A673 (cell line): ENCODE results near the gene FGF18. TPM values are rescaled to one million over a fixed set of nuclear protein-coding genes. Genes with fewer than 3 reads are reported as not detected.
"Not testable (repeated sequence)": the region's sequence is repeated elsewhere in the genome, so short reads cannot be mapped to it uniquely, and the experiment has no call there.

Experiments used
- BruUV-seq: library from RNA; stranded (reverse); fragments of 400-500 nt; replicated peaks from 2 replicates; lab custom pipeline; 2021; lab: Mats Ljungman, UMichigan
- CTCF ChIA-PET: fragments of 300-600 bp; sonication (Branson Sonifier 250); formaldehyde crosslinking; loops from one replicate; lab custom pipeline; 2022; ENCODE audit warnings: antibody characterized with exemption; lab: Charles Lee
- POLR2A ChIA-PET: fragments of 300-600 bp; sonication (Branson Sonifier 250); formaldehyde crosslinking; loops from one replicate; lab custom pipeline; 2022; ENCODE audit warnings: antibody characterized with exemption; ENCODE audit not compliant: low non-redundant PET; lab: Charles Lee
- DNase-seq: peaks from one replicate; pipeline ENCODE4 v3.0.0-alpha.2; 2015; ENCODE audit warnings: low spot score
- H3K27ac ChIP-seq: fragments of 200-600 bp; sonication (generic); 2 replicates; pipeline ENCODE4 v1.5.1; 2016; ENCODE audit warnings: mixed run types, low read depth, mild to moderate bottlenecking, mixed read lengths, antibody characterized with exemption, low read length; ENCODE audit not compliant: poor library complexity, severe bottlenecking
- H3K27me3 ChIP-seq: fragments of 200-600 bp; sonication (generic); replicated peaks from 2 replicates; pipeline ENCODE4 v1.6.1; 2017; ENCODE audit warnings: mixed run types, low read depth, mild to moderate bottlenecking, mixed read lengths, antibody characterized with exemption, low read length; ENCODE audit not compliant: insufficient read depth, poor library complexity
- H3K36me3 ChIP-seq: fragments of 200-600 bp; sonication (generic); 2 replicates; pipeline ENCODE4 v1.6.1; 2016; ENCODE audit warnings: mixed run types, mild to moderate bottlenecking, mixed read lengths, antibody characterized with exemption, low read length; ENCODE audit not compliant: insufficient read depth, poor library complexity, severe bottlenecking
- H3K4me1 ChIP-seq: fragments of 200-600 bp; sonication (generic); 2 replicates; pipeline ENCODE4 v1.6.1; 2017; ENCODE audit warnings: mixed run types, mild to moderate bottlenecking, mixed read lengths, antibody characterized with exemption, low read length; ENCODE audit not compliant: insufficient read depth, poor library complexity, severe bottlenecking
- H3K4me3 ChIP-seq: fragments of 200-600 bp; sonication (generic); 2 replicates; pipeline ENCODE4 v1.5.1; 2016; ENCODE audit warnings: low read depth, mixed run types, mild to moderate bottlenecking, mixed read lengths, low read length; ENCODE audit not compliant: poor library complexity, severe bottlenecking
- H3K9me3 ChIP-seq: fragments of 200-600 bp; sonication (generic); 2 replicates; pipeline ENCODE4 v1.6.1; 2016; ENCODE audit warnings: mixed run types, low read depth, mild to moderate bottlenecking, mixed read lengths, antibody characterized with exemption, low read length; ENCODE audit not compliant: poor library complexity, severe bottlenecking
- CTCF ChIP-seq: fragments of 300-800, 200-600 bp; sonication (generic); conservative IDR thresholded peaks from 2 replicates; pipeline ENCODE4 v1.5.1; 2017; ENCODE audit warnings: low read depth, mild to moderate bottlenecking, antibody characterized with exemption, low read length, moderate library complexity, mixed read lengths
- EZH2 ChIP-seq: fragments of 200-600 bp; sonication (generic); IDR thresholded peaks from 2 replicates; pipeline ENCODE4 v1.6.1; 2017; ENCODE audit warnings: borderline replicate concordance, low read depth, mild to moderate bottlenecking, mixed read lengths, antibody characterized with exemption, low read length; ENCODE audit not compliant: poor library complexity, severe bottlenecking
- intact Hi-C: fragments of 100-400 bp; cut with micrococcal nuclease; formaldehyde crosslinking; loops from one replicate; pipeline ENCODE4 v1.10.0; 2022; ENCODE audit not compliant: unreplicated experiment
- total RNA-seq: library from RNA; stranded (reverse); gene quantifications from 2 replicates; pipeline ENCODE4 v1.2.3, GENCODE V29; 2021

Gene FGF18
- total RNA-seq, 1 experiment from 2014 or later = 1.3 TPM

- Histone ChIP-seq H3K27me3 (no peaks in the 10 kb centered on the region), H3K9me3 (no peaks in the 10 kb centered on the region), H3K4me3 (no peak overlapping the region), H3K27ac (no peak overlapping the region), H3K36me3 (no peaks in the 10 kb centered on the region), H3K4me1 (no peaks in the 10 kb centered on the region)
- no peak for DNase-seq
- ChIA-PET CTCF (no interaction called here), POLR2A (no interaction called here)
- BruUV-seq = no TSS peak
- no peak for TF ChIP-seq EZH2
- TF ChIP-seq CTCF = no peak
- intact Hi-C loops = no loop called here
Measured at GRCh38 chr5:171371326-171371725, 48.1 kb upstream of the FGF18 start.

DNA sequence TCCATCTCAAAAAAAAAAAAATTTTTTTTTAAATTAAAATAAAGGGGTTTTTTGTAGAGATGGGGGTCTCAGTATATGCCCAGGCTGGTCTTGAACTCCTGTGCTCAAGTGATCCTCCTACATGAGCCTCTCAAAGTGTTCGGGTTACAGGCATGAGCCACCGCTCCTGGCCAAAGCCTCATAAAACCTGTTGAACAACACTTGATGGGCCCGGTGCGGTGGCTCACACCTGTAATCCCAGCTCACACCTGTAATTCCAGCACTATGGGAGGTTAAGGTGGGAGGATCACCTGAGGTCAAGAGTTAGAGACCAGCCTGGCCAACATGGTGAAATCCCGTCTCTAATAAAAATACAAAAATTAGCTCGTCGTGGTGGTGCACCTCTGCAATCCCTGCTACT is 39.5 kb upstream of the FGF18 start:
- Histone ChIP-seq H3K4me1 (no peaks in the 10 kb centered on the region), H3K27ac (no peak overlapping the region), H3K27me3 (no peaks in the 10 kb centered on the region), H3K36me3 (no peaks in the 10 kb centered on the region), H3K9me3 (no peaks in the 10 kb centered on the region), H3K4me3 (no peak overlapping the region)
- BruUV-seq = no TSS peak
- DNase-seq = no peak
- TF ChIP-seq EZH2 (no peak), CTCF (no peak)
- POLR2A ChIA-PET = no interaction called here
- CTCF ChIA-PET = no interaction called here
- intact Hi-C loops = no loop called here

- H3K36me3 ChIP-seq, H3K4me3 ChIP-seq, H3K27ac ChIP-seq, POLR2A ChIA-PET, DNase-seq, H3K4me1 ChIP-seq, BruUV-seq, H3K9me3 ChIP-seq, CTCF ChIA-PET, H3K27me3 ChIP-seq, intact Hi-C loops: not testable (repeated sequence)
Measured at GRCh38 chr5:171384416-171384815, 35.0 kb upstream of the FGF18 start.

DNA sequence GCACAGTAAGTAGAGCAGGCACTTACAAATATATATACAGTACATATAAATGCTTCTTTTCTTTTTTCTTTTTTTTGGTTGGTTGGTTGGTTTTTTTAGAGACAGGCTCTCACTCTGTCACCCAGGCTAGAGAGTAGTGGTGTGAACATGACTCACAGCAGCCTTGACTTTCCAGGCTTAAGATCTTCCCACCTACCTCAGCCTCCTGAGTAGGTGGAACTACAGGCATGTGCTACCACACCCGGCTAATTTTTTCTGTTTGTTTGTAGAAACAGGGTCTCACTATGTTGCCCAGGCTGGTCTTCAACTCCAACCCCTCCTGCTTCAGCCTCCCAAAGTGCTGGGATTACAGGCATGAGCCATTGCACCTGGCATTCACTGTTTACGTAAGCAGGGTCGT is 34.4 kb upstream of the FGF18 start:
- H3K36me3 ChIP-seq, CTCF ChIA-PET, H3K27ac ChIP-seq, H3K27me3 ChIP-seq, H3K9me3 ChIP-seq, H3K4me3 ChIP-seq, DNase-seq, intact Hi-C loops, POLR2A ChIA-PET, BruUV-seq, H3K4me1 ChIP-seq: not testable (repeated sequence)
